Smooth muscle cell of the brain vasculature (primary cell): Measurements from ENCODE around the gene TIMM17B.
"Not testable (repeated sequence)": the region's sequence is repeated elsewhere in the genome, so short reads cannot be mapped to it uniquely, and the experiment has no call there.

Experiments
- DNase-seq: peaks from one replicate; pipeline ENCODE4 v3.0.0-alpha.2; 2012; ENCODE audit warnings: low read depth, low spot score

TIMM17B gene

GRCh38 chrX:48894891-48895290 lies 2.7 kb downstream of the TIMM17B start:
- DNase-seq = no peak

- no peak for DNase-seq
Measured at GRCh38 chrX:48893556-48894348, 3.8 kb downstream of the TIMM17B start.

- DNase-seq = no peak
Measured at GRCh38 chrX:48892896-48893295, 4.7 kb downstream of the TIMM17B start.

- DNase-seq = no peak
Measured at GRCh38 chrX:48891402-48892288, 5.9 kb downstream of the TIMM17B start.

- no peak for DNase-seq
Measured at GRCh38 chrX:48890934-48891401, 6.6 kb downstream of the TIMM17B start.

GRCh38 chrX:48890296-48890925 lies 7.2 kb downstream of the TIMM17B start:
- no peak for DNase-seq

GRCh38 chrX:48886586-48886985 lies 11.0 kb downstream of the TIMM17B start:
- DNase-seq = not testable (repeated sequence)

GRCh38 chrX:48883729-48884128 lies 13.8 kb downstream of the TIMM17B start:
- no peak for DNase-seq

GRCh38 chrX:48876944-48877343 lies 20.6 kb downstream of the TIMM17B start:
- not testable (repeated sequence) for DNase-seq

- not testable (repeated sequence) for DNase-seq
Measured at GRCh38 chrX:48872017-48872416, 25.6 kb downstream of the TIMM17B start.

GRCh38 chrX:48864210-48864609 lies 33.4 kb downstream of the TIMM17B start:
- no peak for DNase-seq

- no peak for DNase-seq
Measured at GRCh38 chrX:48854898-48855297, 42.7 kb downstream of the TIMM17B start.

- DNase-seq = not testable (repeated sequence)
Measured at GRCh38 chrX:48854121-48854804, 43.3 kb downstream of the TIMM17B start.

GRCh38 chrX:48853494-48853893 lies 44.1 kb downstream of the TIMM17B start:
- not testable (repeated sequence) for DNase-seq

- DNase-seq = no peak
Measured at GRCh38 chrX:48852857-48853256, 44.7 kb downstream of the TIMM17B start.

- no peak for DNase-seq
Measured at GRCh38 chrX:48848847-48849246, 48.7 kb downstream of the TIMM17B start.
